AG04450 (cell line): ENCODE measurements around the gene SLC39A5. TPM values are rescaled to one million over a fixed set of nuclear protein-coding genes. Genes with fewer than 3 reads are reported as not detected.
A peak's percentile ranks its signal among the peaks of the same experiment; 100 is the strongest.

Experiments
- CTCF ChIA-PET: fragments of 300-600, 350-600 bp; formaldehyde crosslinking; extraction: SDS; loops from one replicate; lab custom pipeline; 2022; ENCODE audit warnings: antibody characterized with exemption, inconsistent platforms; lab: Charles Lee
- POLR2A ChIA-PET: fragments of 350-600 bp; formaldehyde crosslinking; extraction: SDS; loops from one replicate; lab custom pipeline; 2021; ENCODE audit warnings: antibody characterized with exemption, inconsistent platforms; lab: Yijun Ruan, JAX
- DNase-seq: peaks from one replicate; pipeline ENCODE4 v3.0.0-alpha.2; 2011; ENCODE audit warnings: low read depth, low spot score
- H3K27ac ChIP-seq: one replicate; pipeline ENCODE4 v1.5.1; 2012; ENCODE audit warnings: low read depth, low read length, control low read depth
- H3K27me3 ChIP-seq: one replicate; pipeline ENCODE4 v1.6.0; 2012; ENCODE audit warnings: low read length; ENCODE audit not compliant: control insufficient read depth, insufficient read depth
- H3K4me3 ChIP-seq: 2 replicates; pipeline ENCODE4 v1.5.1; 2011; ENCODE audit warnings: mild to moderate bottlenecking, low read depth, low read length, control low read depth
- H3K9me3 ChIP-seq: 2 replicates; pipeline ENCODE4 v1.5.1; 2012; ENCODE audit warnings: low read length; ENCODE audit not compliant: control insufficient read depth, insufficient read depth
- CTCF ChIP-seq: IDR thresholded peaks from 2 replicates; pipeline ENCODE4 v1.5.1; 2011; ENCODE audit warnings: low read depth, low read length, control low read depth, inconsistent platforms
- polyA plus RNA-seq: library from polyadenylated mRNA; depleted of rRNA; stranded (reverse); fragments of >200 nt; gene quantifications from 2 replicates; pipeline ENCODE4 v1.2.3, GENCODE V29; 2011

The SLC39A5 gene
- polyA plus RNA-seq, 1 experiment: not detected

GRCh38 chr12:56216461-56216860 lies 13.4 kb upstream of the SLC39A5 start:
- POLR2A ChIA-PET: interaction anchor here (0.5 kb wide), 1 partner anchor 69 kb away, joined by 4 read pairs; no protein-coding TSS in a partner anchor

GRCh38 chr12:56219840-56220239 lies 10.0 kb upstream of the SLC39A5 start:
- POLR2A ChIA-PET: interaction anchor here (1.3 to 2.9 kb wide), 2 partner anchors 22 to 38 kb away, joined by 4 to 30 read pairs; partner anchors contain the start of gene ANKRD52
- no peak overlapping the region for H3K27ac ChIP-seq
- H3K27me3 ChIP-seq: no peaks in the 10 kb centered on the region
- H3K9me3 ChIP-seq: no peaks in the 10 kb centered on the region
- no peak for TF ChIP-seq CTCF
- CTCF ChIA-PET: interaction anchor here (3.0 to 4.2 kb wide), 3 partner anchors 13 to 101 kb away, joined by 19 to 73 read pairs (median 37); partner anchors contain the start of genes SMARCC2 and ZC3H10
- no peak for DNase-seq
- peak overlapping the region; percentile 17; the same call in 1 of the 2 replicates for H3K4me3 ChIP-seq

More at GRCh38 chr12:56216461-56216860, 13.4 kb upstream of the SLC39A5 start:
- CTCF ChIA-PET: interaction anchor here (0.5 to 1.7 kb wide), 3 partner anchors 10 to 1416 kb away, joined by 8 to 12 read pairs (median 9); partner anchors contain the start of genes B4GALNT1 and SMARCC2
- H3K4me3 ChIP-seq: no peak overlapping the region
- DNase-seq: no peak
- no peak for TF ChIP-seq CTCF
- H3K9me3 ChIP-seq: no peaks in the 10 kb centered on the region
- no peak overlapping the region for H3K27ac ChIP-seq
- no peaks in the 10 kb centered on the region for H3K27me3 ChIP-seq

GRCh38 chr12:56220611-56221231 lies 9.1 kb upstream of the SLC39A5 start:
- peak overlapping the region; percentile 91 for H3K4me3 ChIP-seq
- ChIA-PET CTCF (interaction anchor here (0.8 to 4.2 kb wide), 5 partner anchors 14 to 102 kb away, joined by 3 to 73 read pairs (median 19); partner anchors contain the start of genes ANKRD52, SMARCC2 and ZC3H10), POLR2A (interaction anchor here (0.5 to 2.9 kb wide), 14 partner anchors 14 to 237 kb away, joined by 3 to 30 read pairs (median 6); partner anchors contain the start of genes ANKRD52, CNPY2, COQ10A and ESYT1)
- no peak for TF ChIP-seq CTCF
- no peaks in the 10 kb centered on the region for H3K27me3 ChIP-seq
- no peaks in the 10 kb centered on the region for H3K9me3 ChIP-seq
- peak overlapping the region; percentile 96 for H3K27ac ChIP-seq
- DNase-seq: no peak

GRCh38 chr12:56221232-56221756 lies 8.6 kb upstream of the SLC39A5 start:
- Histone ChIP-seq H3K4me3 (peak overlapping the region; percentile 91), H3K9me3 (no peaks in the 10 kb centered on the region), H3K27me3 (no peaks in the 10 kb centered on the region), H3K27ac (peak overlapping the region; percentile 96)
- DNase-seq: peak; percentile 46
- ChIA-PET CTCF (interaction anchor here (0.8 to 4.2 kb wide), 10 partner anchors 14 to 102 kb away, joined by 3 to 73 read pairs (median 10); partner anchors contain the start of genes ANKRD52, SMARCC2 and ZC3H10), POLR2A (interaction anchor here (0.5 to 2.9 kb wide), 24 partner anchors 10 to 374 kb away, joined by 3 to 30 read pairs (median 5); partner anchors contain the start of genes ANKRD52, CNPY2, COQ10A and ESYT1)
- TF ChIP-seq CTCF: no peak
